ENCODE measurements around the gene OCA2.
"Not testable (repeated sequence)": the region's sequence is repeated elsewhere in the genome, so short reads cannot be mapped to it uniquely, and the experiment has no call there.

Gene OCA2

DNA sequence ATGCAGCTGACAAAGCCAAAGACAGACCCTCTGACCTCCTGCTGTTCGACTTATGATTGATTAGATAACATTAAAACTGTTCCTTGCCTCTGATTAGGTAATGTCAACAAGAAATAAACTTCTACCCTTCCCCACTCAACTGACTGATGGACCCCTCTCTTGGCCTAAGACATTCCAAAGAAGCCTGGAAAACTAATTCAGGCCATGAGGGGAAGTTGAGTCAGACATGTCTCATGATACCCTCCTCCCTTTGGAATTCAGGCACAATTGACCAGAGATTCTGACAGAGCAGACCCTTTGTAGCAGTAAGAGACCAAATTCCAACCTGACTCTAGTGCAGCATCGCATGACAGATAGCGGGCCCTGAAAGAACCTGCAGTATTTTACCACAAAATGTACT, 354.5 kb downstream of the OCA2 start:
- in situ Hi-C loops (cut with MboI; ENCODE audit: low sequenced_read_pairs): no loop called here

DNA sequence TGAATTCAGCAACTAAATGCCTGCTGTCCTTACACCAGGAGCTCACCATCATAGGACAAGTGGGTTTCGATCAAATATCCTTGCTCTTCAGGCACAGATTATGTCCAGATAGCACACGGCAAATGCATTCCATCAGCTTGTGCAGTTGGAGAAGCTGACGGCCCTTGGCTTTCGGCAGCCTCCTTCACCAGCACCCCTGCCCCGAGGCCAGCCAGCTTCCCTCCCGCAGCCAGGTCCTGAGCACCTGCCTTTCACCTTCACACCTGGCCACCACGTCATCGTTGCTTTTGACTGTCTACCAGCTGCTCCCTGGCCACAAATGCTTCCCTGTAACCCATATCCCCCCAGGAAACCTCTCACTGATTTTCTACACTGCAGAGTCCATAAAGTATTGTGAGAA, 355.5 kb downstream of the OCA2 start:
- in situ Hi-C loops (cut with MboI; ENCODE audit: low sequenced_read_pairs): no loop called here

DNA sequence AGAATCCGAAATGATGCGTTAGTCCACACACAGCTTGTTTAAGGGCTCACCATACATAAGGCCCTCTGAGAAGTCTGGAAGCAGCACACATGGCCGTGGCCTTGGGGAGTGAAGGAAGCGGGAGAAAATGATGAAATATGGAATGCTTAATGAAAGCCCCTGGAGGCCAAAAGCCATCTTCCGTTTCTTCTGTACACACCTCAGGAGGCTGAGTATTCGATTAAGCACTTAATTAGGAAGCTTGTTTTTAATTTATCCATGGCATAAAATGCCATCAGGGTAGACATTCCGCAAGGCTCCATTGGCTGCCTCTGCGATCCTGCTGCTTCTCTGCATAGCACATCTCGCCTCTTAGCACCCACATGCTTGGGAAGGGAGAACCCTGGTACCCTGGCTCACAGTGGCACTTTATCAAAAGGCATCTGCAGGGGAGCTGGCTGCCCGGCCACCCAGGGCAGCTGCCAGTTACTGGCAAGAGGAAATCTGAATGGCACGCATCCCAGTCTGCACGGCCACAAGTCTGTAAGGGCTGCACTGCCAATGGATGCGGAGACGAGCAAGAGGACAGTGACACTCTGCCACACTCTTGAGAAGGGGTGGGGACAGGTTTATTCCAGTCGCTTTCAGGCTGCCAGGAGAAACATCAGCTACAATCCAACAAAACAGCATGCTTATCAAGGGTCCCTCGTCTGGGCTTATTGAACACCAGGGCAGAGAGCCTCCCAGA, 356.2 kb downstream of the OCA2 start:
- in situ Hi-C loops (cut with MboI; ENCODE audit: low sequenced_read_pairs): no loop called here

DNA sequence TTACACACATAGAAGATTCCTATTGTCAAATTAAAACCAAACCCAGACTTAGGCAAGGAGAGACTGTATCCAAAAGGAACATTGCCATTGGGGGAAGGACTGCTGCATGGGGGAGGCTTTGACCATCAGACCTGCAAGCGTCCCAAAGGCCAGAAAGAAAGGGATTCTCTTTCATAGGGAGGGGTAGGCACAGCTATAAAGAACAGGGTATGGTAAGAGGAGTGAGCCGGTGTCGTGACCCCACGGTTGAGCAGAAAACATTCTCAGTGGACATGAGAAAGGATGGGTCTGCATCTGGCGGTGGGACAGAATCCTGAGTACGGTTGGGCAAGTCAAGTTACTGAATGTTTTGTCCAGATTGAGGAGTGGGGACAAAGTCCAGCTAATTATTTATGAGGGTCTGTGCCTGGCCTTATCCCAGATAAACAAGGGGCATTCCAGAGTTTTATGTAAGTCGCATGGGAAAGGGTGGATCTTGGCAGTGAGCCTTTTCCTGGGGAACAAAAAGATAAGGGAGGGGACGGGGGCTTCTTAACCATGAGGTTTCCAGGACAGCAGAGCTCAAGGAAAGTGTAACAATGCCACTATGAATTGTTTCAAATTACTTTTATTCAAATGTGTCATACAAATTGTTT, 357.8 kb downstream of the OCA2 start:
- in situ Hi-C loops (cut with MboI; ENCODE audit: low sequenced_read_pairs): no loop called here

DNA sequence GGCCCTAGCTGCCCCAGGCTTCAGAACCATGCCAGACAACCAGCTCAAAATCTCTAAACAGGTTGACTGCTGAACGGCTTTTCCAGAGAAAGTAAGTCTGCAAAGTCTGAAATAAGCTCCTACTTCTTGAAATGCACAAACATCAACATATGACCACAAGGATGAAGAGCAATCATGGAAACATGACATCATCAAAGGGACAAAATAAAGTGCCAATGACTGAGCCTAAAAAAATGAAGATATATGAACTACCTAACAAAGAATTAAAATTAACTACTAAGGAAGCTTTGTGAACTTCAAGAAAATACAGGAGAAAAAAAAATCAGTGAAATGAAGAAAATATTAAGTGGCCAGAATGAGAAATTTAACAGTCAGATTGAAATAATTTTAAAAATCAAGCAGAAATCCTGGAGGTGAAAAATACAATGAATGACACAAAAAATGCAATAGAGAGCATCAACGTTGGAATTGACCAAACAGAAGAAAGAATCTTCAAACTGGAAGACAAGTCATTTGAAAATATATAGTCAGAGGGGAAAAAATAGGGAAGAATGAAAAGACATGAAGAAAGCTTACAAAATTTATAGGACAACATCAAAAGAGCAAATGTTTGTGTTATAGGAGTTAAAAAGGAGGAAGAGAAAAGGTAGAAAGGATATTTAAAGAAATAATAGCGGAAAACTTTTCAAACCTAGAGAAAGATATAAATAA, 364.2 kb downstream of the OCA2 start:
- in situ Hi-C loops (cut with MboI; ENCODE audit: low sequenced_read_pairs): no loop called here

DNA sequence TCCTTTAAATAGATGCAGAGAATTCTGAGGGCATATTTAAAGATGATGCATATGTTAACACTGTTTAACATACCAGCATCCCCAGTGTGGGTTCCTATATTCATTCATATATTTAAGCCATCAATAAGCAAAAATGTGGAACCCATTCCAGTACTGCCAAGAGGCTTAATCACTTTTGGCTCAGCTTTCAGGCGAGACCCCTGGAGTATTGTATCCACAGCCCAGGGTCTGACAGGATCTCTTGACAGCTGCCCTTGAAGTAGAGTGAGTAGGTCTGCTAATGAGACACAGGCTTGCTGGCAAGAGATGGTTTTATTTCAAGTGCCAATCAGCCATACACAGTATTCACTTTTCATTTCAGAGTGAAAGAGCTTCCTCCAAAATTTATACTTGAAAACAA, 367.3 kb downstream of the OCA2 start:
- in situ Hi-C loops (cut with MboI; ENCODE audit: low sequenced_read_pairs): no loop called here

DNA sequence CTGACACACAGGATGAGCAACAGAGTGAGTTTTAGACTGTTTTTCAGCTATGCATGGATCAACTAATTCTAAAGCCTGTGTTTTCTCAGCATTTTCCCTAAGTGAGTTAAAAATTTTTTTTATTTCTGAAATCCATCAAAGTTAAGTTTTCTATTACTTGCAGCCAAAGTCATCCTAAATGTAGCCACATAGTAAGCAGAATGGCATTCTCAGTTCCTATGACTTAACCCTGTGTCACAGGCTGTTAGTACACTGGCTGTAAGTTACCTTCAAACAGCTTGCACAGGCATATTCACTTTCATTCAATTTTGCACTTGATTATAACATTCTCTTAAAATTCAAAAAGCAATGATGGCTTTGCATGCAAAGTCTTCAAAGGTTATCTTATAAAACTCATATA, 368.2 kb downstream of the OCA2 start:
- in situ Hi-C loops (cut with MboI; ENCODE audit: low sequenced_read_pairs): no loop called here

DNA sequence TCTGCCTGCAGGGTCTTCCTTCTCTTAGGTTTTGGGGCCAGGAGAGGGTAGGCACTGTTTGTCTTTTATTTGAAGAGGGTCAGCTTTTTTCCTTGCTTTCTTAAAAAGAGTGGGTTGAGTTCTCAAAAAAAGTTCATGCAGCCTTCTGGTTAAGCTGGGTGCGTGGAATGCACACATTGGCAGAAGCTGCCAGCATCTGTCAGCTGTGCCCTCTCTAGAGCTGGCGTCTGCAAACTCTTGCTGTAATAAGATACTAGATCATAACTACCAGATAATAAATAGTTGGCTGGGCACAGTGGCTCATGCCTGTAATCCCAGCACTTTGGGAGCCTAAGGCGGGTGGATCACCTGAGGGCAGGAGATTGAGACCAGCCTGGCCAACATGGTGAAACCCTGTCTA, 373.4 kb downstream of the OCA2 start:
- in situ Hi-C loops (cut with MboI; ENCODE audit: low sequenced_read_pairs): no loop called here

DNA sequence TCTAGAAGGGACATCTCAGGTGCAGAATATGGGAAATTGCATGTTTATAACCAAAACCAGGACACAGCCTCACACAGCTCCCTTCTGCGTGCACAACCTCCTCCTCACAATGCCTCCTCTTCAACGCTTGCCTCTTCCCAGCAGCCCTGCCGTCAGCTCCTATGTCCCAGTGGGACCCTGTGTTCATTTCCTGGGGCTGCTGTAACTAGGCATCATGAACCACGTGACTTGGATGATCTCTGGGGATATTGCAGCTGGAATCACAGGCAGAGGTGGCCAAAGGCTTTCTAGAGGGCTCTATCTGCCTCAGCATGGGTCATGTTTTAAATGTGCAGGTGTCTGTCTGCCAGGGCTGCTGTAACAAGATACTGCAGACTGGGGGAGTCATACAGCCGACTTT, 375.3 kb downstream of the OCA2 start:
- in situ Hi-C loops (cut with MboI; ENCODE audit: low sequenced_read_pairs): no loop called here

DNA sequence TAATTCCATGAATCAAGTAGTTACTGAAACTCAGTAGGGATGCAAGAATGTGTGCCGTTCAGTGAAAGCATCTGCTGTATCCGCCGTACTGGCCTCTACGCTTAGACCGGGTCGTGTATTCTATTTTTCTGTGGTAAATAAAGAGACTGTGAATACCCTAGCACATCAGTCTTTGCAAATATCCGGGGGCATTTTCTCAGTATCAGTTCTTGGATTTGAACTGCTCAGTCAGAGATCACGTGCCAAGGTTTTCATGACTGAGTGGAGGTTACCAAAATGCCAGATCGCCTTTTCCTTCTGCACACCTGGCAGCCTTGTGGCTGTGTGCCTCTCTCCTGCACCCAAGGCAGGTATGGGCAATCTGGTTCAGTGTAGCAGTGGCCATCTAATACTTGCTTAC, 377.0 kb downstream of the OCA2 start:
- in situ Hi-C loops (cut with MboI; ENCODE audit: low sequenced_read_pairs): no loop called here

DNA sequence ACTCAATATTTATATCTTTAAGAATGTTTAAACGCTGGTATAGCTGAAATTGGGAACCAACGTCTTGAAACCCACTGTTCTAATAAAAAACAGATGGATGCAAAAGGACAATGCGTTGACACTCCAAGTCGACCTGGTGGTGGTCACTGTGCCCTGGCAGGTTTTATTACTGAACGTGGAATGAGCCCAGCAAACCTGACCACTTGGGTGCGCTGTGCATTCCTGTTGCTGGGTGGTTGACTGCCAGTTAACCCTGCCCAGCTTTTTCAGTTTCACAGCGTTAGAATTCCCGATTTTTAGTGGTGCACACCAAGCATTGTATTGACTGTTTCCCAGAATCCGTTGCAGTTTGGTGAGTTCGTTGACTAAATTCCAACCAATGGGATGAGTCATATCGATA, 384.4 kb downstream of the OCA2 start:
- in situ Hi-C loops (cut with MboI; ENCODE audit: low sequenced_read_pairs): no loop called here

DNA sequence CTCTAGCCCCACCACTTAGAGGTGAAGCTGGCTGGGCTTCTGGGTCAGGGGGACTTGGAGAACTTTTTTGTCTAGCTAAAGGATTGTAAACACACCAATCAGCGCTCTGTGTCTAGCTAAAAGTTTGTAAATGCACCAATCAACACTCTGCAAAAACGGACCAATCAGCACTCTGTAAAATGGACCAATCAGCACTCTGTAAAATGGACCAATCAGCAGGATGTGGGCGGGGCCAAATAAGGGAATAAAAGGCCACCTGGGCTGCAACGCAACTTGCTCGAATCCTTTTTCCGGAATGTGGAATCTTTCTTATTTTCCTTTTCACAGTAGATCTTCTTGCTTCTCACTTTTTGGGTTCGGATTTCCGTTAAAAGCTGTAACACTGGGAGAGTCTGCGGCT, 385.3 kb downstream of the OCA2 start:
- in situ Hi-C loops (cut with MboI; ENCODE audit: low sequenced_read_pairs): not testable (repeated sequence)

DNA sequence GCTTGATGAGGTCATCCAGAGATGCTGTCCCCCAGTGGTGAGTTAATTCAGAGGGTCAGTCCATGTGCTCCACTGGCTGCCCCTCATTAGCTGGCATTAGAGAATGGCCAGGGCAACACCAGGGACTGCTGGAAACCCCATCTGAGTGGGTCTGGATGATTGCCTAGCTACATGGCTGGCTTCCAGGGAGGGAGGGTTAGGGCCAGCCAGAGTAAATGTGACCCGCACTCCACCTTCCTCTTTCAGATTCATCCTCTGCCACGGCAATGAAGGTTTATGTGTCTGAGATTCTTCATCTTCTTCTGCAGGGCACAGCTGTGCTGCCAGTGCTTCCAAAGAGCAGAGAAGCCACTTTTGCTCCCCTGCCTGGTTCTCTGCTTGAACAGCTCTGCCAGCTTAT, 391.9 kb downstream of the OCA2 start:
- in situ Hi-C loops (cut with MboI; ENCODE audit: low sequenced_read_pairs): no loop called here

DNA sequence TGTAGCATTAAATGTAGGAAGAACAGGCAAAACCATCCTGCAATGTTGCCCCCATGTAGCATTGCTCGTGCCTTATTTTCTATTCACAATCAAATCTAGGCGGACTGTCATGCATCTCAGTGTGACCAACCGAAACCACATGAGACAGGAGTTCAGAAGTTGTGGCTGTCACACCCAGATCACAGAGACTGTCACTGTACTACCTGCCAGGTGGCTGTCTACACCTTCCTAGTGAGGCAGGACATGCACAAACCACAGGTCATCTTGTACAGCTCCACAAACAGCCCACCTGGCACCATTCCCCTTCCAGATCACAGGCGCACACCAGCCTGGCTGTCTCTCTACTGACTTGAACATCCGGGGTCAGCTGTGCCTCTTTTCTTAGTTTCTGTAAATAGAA, 392.8 kb downstream of the OCA2 start:
- in situ Hi-C loops (cut with MboI; ENCODE audit: low sequenced_read_pairs): no loop called here

DNA sequence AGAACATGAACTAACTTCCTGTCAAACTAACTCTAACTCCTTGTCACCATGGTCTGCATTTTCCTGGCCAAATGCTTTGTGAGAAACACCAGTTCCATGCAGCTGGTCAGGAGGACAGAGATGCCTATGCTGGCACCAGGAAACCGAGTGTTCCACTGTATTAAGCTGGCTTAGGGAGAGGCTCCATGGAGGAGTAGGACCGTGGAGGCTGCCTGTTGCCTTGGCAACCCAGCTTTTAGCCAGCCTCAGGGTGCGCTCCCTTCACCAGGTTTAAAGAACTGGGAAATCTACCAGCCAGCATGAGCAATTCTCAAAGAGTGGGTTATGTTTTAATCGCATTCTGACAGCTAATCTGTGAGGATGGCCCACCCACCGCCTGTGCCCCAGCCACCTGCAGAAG, 394.1 kb downstream of the OCA2 start:
- in situ Hi-C loops (cut with MboI; ENCODE audit: low sequenced_read_pairs): no loop called here

All from HL-60/S4 treated with retinoic acid at 250 ng/mL for 4 days and 3 days (cell line).